Epithelial cell of umbilical artery (primary cell): Measurements from ENCODE around the gene XCL2. TPM values are rescaled to one million over a fixed set of nuclear protein-coding genes. Genes with fewer than 3 reads are reported as not detected.

Experiments used
- total RNA-seq: library from RNA; depleted of rRNA; stranded (reverse); fragments of >200 nt; gene quantifications from 2 replicates; pipeline ENCODE4 v1.2.3, GENCODE V29; 2014

Gene XCL2
- not detected in 2 replicates for total RNA-seq

GRCh38 chr1:168543840-168544498 lies at the start of gene XCL2:
Gene XCL2 (minus strand): TSS chr1:168543997. CDS start chr1:168543964, 33 bp downstream.

GRCh38 chr1:168576245-168576688 lies 32.5 kb upstream of the XCL2 start, which contains the start of gene XCL1:
Gene XCL1 (plus strand): TSS chr1:168576605. CDS start chr1:168576638, 33 bp downstream.

Other genes with a start within 250 kb of the XCL2 start
- gene XCL1, start 32.6 kb upstream of the XCL2 start, total RNA-seq: not detected in 2 replicates
- gene DPT, start 185.2 kb upstream of the XCL2 start, total RNA-seq: not detected in 2 replicates